ENCODE data around the gene PIM3.

PIM3 gene

GRCh38 chr22:50011447-50012210 lies 51.1 kb downstream of the PIM3 start:
- H3K27ac ChIP-seq, result no peak overlapping the region
- DNase-seq (ENCODE audit: low read depth, low spot score), result no peak

- H3K27ac ChIP-seq, result no peak within 1 kb of the TSS
- DNase-seq (ENCODE audit: low read depth, low spot score), result no peak
Observed at GRCh38 chr22:50012211-50013181, 51.9 kb downstream of the PIM3 start, which contains the start of gene IL17REL. Gene IL17REL (minus strand): TSS chr22:50012765. CDS start chr22:50012646, 119 bp downstream.
